ENCODE results near the gene TMEM178A.

Gene TMEM178A

DNA sequence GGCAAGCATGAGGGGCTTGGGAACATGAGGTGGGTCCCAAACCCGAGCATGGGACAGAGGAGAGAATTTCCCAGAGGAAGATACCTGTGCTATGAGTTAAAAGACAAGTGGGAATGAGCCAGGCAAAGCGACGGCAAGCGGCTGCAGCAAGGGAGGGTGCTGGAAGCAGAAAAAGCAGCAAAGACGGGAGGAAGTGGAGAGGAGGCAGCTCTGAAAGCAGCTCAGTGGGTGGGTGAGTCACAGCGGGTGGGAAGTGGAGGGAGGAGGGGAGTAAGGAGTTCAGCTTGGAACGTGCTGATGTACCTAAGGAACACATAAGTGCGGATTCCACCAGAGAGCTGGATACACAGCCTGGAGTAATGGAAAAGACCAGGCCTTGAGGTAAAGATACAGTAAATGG is 71.9 kb downstream of the TMEM178A start:
- Histone ChIP-seq H3K4me3 (ENCODE audit: low read length) (no peak overlapping the region), H3K27me3 (ENCODE audit: control insufficient read depth, low read length) (no peaks in the 10 kb centered on the region), H3K79me2 (ENCODE audit: control insufficient read depth, low read length) (no peaks in the 10 kb centered on the region), H3K4me1 (ENCODE audit: control insufficient read depth, low read length) (no peaks in the 10 kb centered on the region), H3K9me2 (replicated peaks; ENCODE audit: control insufficient read depth, low read length) (no peaks in the 10 kb centered on the region), H3K9me3 (ENCODE audit: control insufficient read depth, insufficient read depth, low read length) (no peaks in the 10 kb centered on the region), H4K20me1 (ENCODE audit: control insufficient read depth, insufficient read depth, low read depth, low read length) (no peaks in the 10 kb centered on the region), H3K27ac (ENCODE audit: low read depth, low read length) (no peak overlapping the region), H3K4me2 (ENCODE audit: low read length) (no peak overlapping the region), H3F3A (ENCODE audit: control insufficient read depth, insufficient read depth) (no peaks in the 10 kb centered on the region), H3K36me3 (ENCODE audit: control insufficient read depth, low read length) (peaks cover 68% of the 10 kb centered on the region)
- TF ChIP-seq, protein P1, sequence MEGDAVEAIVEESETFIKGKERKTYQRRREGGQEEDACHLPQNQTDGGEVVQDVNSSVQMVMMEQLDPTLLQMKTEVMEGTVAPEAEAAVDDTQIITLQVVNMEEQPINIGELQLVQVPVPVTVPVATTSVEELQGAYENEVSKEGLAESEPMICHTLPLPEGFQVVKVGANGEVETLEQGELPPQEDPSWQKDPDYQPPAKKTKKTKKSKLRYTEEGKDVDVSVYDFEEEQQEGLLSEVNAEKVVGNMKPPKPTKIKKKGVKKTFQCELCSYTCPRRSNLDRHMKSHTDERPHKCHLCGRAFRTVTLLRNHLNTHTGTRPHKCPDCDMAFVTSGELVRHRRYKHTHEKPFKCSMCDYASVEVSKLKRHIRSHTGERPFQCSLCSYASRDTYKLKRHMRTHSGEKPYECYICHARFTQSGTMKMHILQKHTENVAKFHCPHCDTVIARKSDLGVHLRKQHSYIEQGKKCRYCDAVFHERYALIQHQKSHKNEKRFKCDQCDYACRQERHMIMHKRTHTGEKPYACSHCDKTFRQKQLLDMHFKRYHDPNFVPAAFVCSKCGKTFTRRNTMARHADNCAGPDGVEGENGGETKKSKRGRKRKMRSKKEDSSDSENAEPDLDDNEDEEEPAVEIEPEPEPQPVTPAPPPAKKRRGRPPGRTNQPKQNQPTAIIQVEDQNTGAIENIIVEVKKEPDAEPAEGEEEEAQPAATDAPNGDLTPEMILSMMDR (IDR thresholded peaks at IDR 0.05; ENCODE audit: low read depth, low read length, poor library complexity, severe bottlenecking) = no peak
- no peak for TF ChIP-seq EZH2phosphoT487 (IDR thresholded peaks at IDR 0.05; ENCODE audit: borderline replicate concordance, low read length)

DNA sequence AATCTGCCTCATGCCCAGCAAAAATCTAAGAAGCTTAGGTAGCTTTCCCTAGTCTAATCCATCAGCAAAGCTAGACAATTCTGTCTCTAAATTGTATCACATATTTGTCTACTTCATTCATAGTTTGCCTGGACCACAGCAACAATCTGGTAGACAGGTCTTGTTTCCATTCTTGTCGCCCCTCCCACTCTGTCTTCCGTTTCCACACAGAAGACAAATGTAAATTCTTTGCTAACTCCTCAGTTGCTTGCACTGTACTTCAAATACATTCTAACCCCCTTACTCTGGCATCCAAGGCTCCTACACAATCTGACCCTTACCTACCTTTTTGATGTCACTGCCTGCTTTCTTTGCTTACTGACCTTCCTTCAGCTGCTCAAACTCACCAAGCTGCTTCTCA is 73.2 kb downstream of the TMEM178A start:
- Histone ChIP-seq H3K36me3 (ENCODE audit: control insufficient read depth, low read length) (peaks cover 76% of the 10 kb centered on the region), H3K9me3 (ENCODE audit: control insufficient read depth, insufficient read depth, low read length) (no peaks in the 10 kb centered on the region), H3K9me2 (replicated peaks; ENCODE audit: control insufficient read depth, low read length) (no peaks in the 10 kb centered on the region), H4K20me1 (ENCODE audit: control insufficient read depth, insufficient read depth, low read depth, low read length) (no peaks in the 10 kb centered on the region), H3K27me3 (ENCODE audit: control insufficient read depth, low read length) (no peaks in the 10 kb centered on the region), H3K4me2 (ENCODE audit: low read length) (no peak overlapping the region), H3K4me1 (ENCODE audit: control insufficient read depth, low read length) (no peaks in the 10 kb centered on the region), H3F3A (ENCODE audit: control insufficient read depth, insufficient read depth) (no peaks in the 10 kb centered on the region), H3K4me3 (ENCODE audit: low read length) (no peak overlapping the region), H3K27ac (ENCODE audit: low read depth, low read length) (no peak overlapping the region), H3K79me2 (ENCODE audit: control insufficient read depth, low read length) (no peaks in the 10 kb centered on the region)
- TF ChIP-seq, protein P1 (IDR thresholded peaks at IDR 0.05; ENCODE audit: low read depth, low read length, poor library complexity, severe bottlenecking) = no peak
- TF ChIP-seq EZH2phosphoT487 (IDR thresholded peaks at IDR 0.05; ENCODE audit: borderline replicate concordance, low read length) = no peak

DNA sequence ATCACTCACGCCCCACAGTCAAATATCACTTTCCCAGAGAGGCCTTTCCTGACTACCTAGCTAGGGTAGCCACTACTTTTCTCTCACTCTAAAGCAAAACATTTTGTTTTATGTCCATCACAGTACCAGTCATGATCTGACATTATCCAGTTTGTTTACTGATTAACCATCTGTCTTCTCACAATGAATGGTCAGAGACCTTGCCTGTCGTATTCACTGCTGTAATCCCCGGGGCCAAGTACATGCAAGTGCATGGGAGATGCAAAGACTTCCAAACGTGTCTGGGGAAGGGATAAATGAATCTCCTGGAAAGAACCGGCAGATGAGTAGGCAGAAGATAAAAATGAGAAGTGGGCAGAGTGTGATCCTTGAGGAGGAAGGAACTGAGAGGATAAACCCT is 73.7 kb downstream of the TMEM178A start:
- H3K36me3 ChIP-seq (ENCODE audit: control insufficient read depth, low read length) = peaks cover 78% of the 10 kb centered on the region
- H3K4me2 ChIP-seq (ENCODE audit: low read length) = no peak overlapping the region

More for the DNA sequence above, 73.7 kb downstream of the TMEM178A start:
- Histone ChIP-seq H4K20me1 (ENCODE audit: control insufficient read depth, insufficient read depth, low read depth, low read length) (no peaks in the 10 kb centered on the region), H3K79me2 (ENCODE audit: control insufficient read depth, low read length) (no peaks in the 10 kb centered on the region), H3K4me1 (ENCODE audit: control insufficient read depth, low read length) (no peaks in the 10 kb centered on the region), H3K9me2 (replicated peaks; ENCODE audit: control insufficient read depth, low read length) (no peaks in the 10 kb centered on the region), H3K27ac (ENCODE audit: low read depth, low read length) (no peak overlapping the region), H3K9me3 (ENCODE audit: control insufficient read depth, insufficient read depth, low read length) (no peaks in the 10 kb centered on the region), H3K27me3 (ENCODE audit: control insufficient read depth, low read length) (no peaks in the 10 kb centered on the region), H3F3A (ENCODE audit: control insufficient read depth, insufficient read depth) (no peaks in the 10 kb centered on the region), H3K4me3 (ENCODE audit: low read length) (no peak overlapping the region)
- TF ChIP-seq, protein P1 (IDR thresholded peaks at IDR 0.05; ENCODE audit: low read depth, low read length, poor library complexity, severe bottlenecking) = no peak
- no peak for TF ChIP-seq EZH2phosphoT487 (IDR thresholded peaks at IDR 0.05; ENCODE audit: borderline replicate concordance, low read length)
